Parathyroid adenoma (tissue), 2 donors: ENCODE results near the gene TTC24.
"Not testable (repeated sequence)": the region's sequence is repeated elsewhere in the genome, so short reads cannot be mapped to it uniquely, and the experiment has no call there.

Source experiments
- H2AFZ ChIP-seq: fragments of 300-600 bp; sonication (generic); one replicate; pipeline ENCODE4 v1.7.0; 2017; ENCODE audit warnings: antibody characterized with exemption, mild to moderate bottlenecking
- H3K27ac ChIP-seq: fragments of 300-600 bp; sonication (generic); one replicate; pipeline ENCODE4 v1.7.0; 2017
- H3K27me3 ChIP-seq: fragments of 300-600 bp; sonication (generic); one replicate; pipeline ENCODE4 v1.7.0; 2017; ENCODE audit warnings: low read length; ENCODE audit not compliant: control insufficient read depth, insufficient read depth
- H3K36me3 ChIP-seq: fragments of 300-600 bp; sonication (generic); one replicate; pipeline ENCODE4 v1.7.0; 2017; ENCODE audit warnings: low read length; ENCODE audit not compliant: control insufficient read depth, insufficient read depth
- H3K4me1 ChIP-seq: fragments of 300-600 bp; sonication (generic); one replicate; pipeline ENCODE4 v1.7.0; 2017; ENCODE audit warnings: control low read depth
- H3K4me2 ChIP-seq: fragments of 300-600 bp; sonication (generic); one replicate; pipeline ENCODE4 v1.7.0; 2017; ENCODE audit warnings: low read length
- H3K4me3 ChIP-seq: fragments of 300-600 bp; sonication (generic); one replicate; pipeline ENCODE4 v1.7.0; 2017; ENCODE audit warnings: low read depth, low read length
- H3K79me2 ChIP-seq: fragments of 300-600 bp; sonication (generic); one replicate; pipeline ENCODE4 v1.7.0; 2017; ENCODE audit warnings: control low read depth
- H3K9ac ChIP-seq: fragments of 300-600 bp; sonication (generic); one replicate; pipeline ENCODE4 v1.7.0; 2017; ENCODE audit warnings: mild to moderate bottlenecking
- H3K9me3 ChIP-seq: fragments of 300-600 bp; sonication (generic); one replicate; pipeline ENCODE4 v1.7.0; 2017; ENCODE audit warnings: low read length; ENCODE audit not compliant: control insufficient read depth
- TF ChIP-seq, protein P1 (sequence below): fragments of 300-600 bp; sonication (generic); IDR thresholded peaks from one replicate; pipeline ENCODE4 v1.7.0; 2017; ENCODE audit warnings: antibody characterized with exemption, mild to moderate bottlenecking
- donor health status: primary hyperparathyroidism.

TTC24 gene

DNA sequence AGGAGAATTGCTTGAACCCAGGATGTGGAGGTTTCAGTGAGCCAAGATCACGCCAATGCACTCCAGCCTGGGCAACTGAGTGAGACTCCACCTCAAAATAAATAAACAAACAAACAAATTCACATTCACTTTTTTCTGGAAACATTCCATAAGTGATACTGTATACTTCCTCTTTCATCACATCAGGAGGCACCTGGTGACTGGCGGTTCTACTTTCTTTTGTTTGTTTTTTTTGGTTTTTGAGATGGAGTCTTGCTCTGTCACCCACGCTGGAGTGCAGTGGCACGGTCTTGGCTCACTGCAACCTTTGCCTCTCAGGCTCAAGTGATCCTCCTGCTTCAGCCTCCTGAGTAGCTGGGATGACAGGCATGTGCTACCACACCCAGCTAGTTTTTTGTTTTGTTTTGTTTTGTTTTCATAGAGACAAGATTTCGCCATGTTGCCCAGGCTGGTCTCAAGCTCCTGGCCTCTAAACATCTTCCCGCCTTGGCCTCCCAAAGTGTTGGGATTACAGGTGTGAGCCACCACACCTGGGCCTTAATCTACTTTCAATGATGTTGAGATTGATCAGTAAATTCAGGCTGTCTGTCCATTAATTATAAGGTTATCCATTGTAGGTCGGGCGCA lies 50.4 kb downstream of the TTC24 start:
- Histone ChIP-seq H3K4me2 (no peak overlapping the region), H3K4me3 (no peak overlapping the region), H3K9ac (no peak overlapping the region), H3K36me3 (no peaks in the 10 kb centered on the region), H3K79me2 (no peaks in the 10 kb centered on the region), H3K27me3 (peaks cover 4% of the 10 kb centered on the region), H3K9me3 (no peaks in the 10 kb centered on the region), H3K4me1 (peaks cover 5% of the 10 kb centered on the region), H3K27ac (no peak overlapping the region), H2AFZ (no peak overlapping the region)
- TF ChIP-seq, protein P1, sequence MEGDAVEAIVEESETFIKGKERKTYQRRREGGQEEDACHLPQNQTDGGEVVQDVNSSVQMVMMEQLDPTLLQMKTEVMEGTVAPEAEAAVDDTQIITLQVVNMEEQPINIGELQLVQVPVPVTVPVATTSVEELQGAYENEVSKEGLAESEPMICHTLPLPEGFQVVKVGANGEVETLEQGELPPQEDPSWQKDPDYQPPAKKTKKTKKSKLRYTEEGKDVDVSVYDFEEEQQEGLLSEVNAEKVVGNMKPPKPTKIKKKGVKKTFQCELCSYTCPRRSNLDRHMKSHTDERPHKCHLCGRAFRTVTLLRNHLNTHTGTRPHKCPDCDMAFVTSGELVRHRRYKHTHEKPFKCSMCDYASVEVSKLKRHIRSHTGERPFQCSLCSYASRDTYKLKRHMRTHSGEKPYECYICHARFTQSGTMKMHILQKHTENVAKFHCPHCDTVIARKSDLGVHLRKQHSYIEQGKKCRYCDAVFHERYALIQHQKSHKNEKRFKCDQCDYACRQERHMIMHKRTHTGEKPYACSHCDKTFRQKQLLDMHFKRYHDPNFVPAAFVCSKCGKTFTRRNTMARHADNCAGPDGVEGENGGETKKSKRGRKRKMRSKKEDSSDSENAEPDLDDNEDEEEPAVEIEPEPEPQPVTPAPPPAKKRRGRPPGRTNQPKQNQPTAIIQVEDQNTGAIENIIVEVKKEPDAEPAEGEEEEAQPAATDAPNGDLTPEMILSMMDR, result no peak

DNA sequence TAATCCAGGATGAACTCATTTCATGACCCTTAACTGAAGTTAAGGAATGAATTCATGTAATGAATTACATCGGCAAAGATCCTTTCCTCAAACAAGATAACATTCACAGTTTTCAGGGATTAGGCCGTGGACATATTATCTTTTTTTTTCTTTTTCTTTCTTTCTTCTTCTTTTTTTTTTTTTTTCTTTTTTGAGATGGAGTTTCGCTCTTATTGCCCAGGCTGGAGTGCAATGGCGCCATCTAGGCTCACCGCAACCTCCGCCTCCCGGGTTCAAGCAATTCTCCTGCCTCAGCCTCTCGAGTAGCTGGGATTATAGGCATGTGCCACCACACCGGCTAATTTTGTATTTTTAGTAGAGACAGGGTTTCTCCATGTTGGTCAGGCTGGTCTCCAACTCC lies 51.6 kb downstream of the TTC24 start:
- not testable (repeated sequence) for H3K27me3 ChIP-seq, H3K4me1 ChIP-seq, H3K27ac ChIP-seq, H3K9me3 ChIP-seq, H3K9ac ChIP-seq, H2AFZ ChIP-seq, H3K79me2 ChIP-seq, H3K4me3 ChIP-seq, H3K4me2 ChIP-seq, H3K36me3 ChIP-seq

DNA sequence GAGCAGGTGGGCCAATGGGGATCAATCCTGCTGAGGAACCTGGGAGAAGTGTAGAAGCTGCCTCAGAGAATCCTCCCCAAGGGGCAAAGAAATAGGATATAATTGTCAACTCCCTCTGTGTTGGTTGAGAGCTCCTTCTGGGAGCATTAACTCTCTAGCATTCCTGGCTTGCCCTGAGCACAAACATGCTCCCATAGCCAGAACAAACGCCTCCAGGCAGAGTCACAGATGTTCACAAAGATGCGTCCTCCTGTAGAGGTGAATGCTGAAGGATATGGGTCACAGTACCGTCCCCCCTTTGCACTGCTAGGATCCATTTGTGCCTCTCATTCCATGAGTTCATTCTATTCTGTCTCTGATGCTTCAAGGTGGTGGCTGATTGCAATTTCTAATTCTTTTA lies 52.8 kb downstream of the TTC24 start:
- Histone ChIP-seq H3K9me3 (no peaks in the 10 kb centered on the region), H3K27ac (no peak overlapping the region), H3K9ac (no peak overlapping the region), H3K4me2 (no peak overlapping the region), H3K79me2 (no peaks in the 10 kb centered on the region), H3K4me3 (no peak overlapping the region), H3K4me1 (no peaks in the 10 kb centered on the region), H3K36me3 (no peaks in the 10 kb centered on the region), H2AFZ (no peak overlapping the region), H3K27me3 (no peaks in the 10 kb centered on the region)
- TF ChIP-seq, protein P1, result no peak
